Type B pancreatic cell (in vitro differentiated cells): ENCODE measurements around the gene OR2K2. TPM values are rescaled to one million over a fixed set of nuclear protein-coding genes. Genes with fewer than 3 reads are reported as not detected.

Experiments used
- DNase-seq: peaks from one replicate; pipeline ENCODE4 v3.0.0; 2021; ENCODE audit warnings: mixed read lengths; ENCODE audit not compliant: unreplicated experiment; ENCODE audit errors: extremely low spot score
- H3K27ac Mint-ChIP-seq: 2 replicates; pipeline ENCODE4 v1.8.0; 2021; ENCODE audit warnings: mild to moderate bottlenecking, mixed read lengths
- H3K27me3 Mint-ChIP-seq: 2 replicates; pipeline ENCODE4 v1.8.0; 2021; ENCODE audit warnings: mixed read lengths
- H3K36me3 Mint-ChIP-seq: 2 replicates; pipeline ENCODE4 v1.8.0; 2021; ENCODE audit warnings: mixed read lengths
- H3K4me1 Mint-ChIP-seq: one replicate; pipeline ENCODE4 v1.8.0; 2021; ENCODE audit warnings: mixed read lengths; ENCODE audit not compliant: unreplicated experiment
- H3K4me3 Mint-ChIP-seq: 2 replicates; pipeline ENCODE4 v1.8.0; 2021; ENCODE audit warnings: mild to moderate bottlenecking, mixed read lengths
- H3K9me3 Mint-ChIP-seq: 2 replicates; pipeline ENCODE4 v1.8.0; 2021; ENCODE audit warnings: mixed read lengths
- long read RNA-seq: library from polyadenylated mRNA; unstranded; transcript quantifications from one replicate; pipeline ENCODE4 v2.0.0, GENCODE V29; 2020
- total RNA-seq: library from RNA; stranded (reverse); gene quantifications from 2 replicates; pipeline ENCODE4 v1.2.1, GENCODE V29; 2021; ENCODE audit warnings: low replicate concordance
- TF ChIP-seq, protein P1 (sequence below): fragments of 200-600 bp; sonication (generic); conservative IDR thresholded peaks from 2 replicates; pipeline ENCODE4 v1.5.0; 2021; ENCODE audit warnings: antibody characterized with exemption, mild to moderate bottlenecking

Gene OR2K2, protein sequence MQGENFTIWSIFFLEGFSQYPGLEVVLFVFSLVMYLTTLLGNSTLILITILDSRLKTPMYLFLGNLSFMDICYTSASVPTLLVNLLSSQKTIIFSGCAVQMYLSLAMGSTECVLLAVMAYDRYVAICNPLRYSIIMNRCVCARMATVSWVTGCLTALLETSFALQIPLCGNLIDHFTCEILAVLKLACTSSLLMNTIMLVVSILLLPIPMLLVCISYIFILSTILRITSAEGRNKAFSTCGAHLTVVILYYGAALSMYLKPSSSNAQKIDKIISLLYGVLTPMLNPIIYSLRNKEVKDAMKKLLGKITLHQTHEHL
- total RNA-seq: not detected in 2 replicates
- long read RNA-seq: 0 reads

DNA sequence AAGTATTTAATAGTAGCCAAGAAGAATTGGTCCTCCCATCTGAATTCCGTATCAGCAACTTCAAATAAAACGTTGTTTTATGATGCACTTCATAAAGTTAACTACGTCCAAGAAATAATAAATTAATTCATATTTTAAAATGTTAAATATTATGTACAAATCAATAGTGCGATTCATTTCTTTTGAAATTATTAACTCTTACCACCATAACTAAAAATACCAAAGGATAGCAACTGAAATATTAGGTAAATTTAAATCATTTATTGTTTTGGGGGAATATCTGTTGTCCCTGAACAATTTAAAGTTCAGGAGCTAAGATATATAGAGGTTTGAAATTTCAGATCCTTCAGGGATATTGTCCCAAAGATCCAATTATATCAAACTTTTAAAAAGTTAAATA, at the start of gene OR2K2:
OR2K2 (minus strand) TSS at position 101 of the 400 bp plus-strand sequence. CDS start 1,791 bp downstream, outside the sequence.
- Mint-ChIP-seq H3K4me1 (no peaks in the 10 kb centered on the region), H3K4me3 (no peak within 1 kb of the TSS), H3K36me3 (no peaks in the 10 kb centered on the region), H3K27ac (no peak within 1 kb of the TSS), H3K27me3 (peaks cover 3% of the 10 kb centered on the region), H3K9me3 (no peaks in the 10 kb centered on the region)
- TF ChIP-seq, protein P1, sequence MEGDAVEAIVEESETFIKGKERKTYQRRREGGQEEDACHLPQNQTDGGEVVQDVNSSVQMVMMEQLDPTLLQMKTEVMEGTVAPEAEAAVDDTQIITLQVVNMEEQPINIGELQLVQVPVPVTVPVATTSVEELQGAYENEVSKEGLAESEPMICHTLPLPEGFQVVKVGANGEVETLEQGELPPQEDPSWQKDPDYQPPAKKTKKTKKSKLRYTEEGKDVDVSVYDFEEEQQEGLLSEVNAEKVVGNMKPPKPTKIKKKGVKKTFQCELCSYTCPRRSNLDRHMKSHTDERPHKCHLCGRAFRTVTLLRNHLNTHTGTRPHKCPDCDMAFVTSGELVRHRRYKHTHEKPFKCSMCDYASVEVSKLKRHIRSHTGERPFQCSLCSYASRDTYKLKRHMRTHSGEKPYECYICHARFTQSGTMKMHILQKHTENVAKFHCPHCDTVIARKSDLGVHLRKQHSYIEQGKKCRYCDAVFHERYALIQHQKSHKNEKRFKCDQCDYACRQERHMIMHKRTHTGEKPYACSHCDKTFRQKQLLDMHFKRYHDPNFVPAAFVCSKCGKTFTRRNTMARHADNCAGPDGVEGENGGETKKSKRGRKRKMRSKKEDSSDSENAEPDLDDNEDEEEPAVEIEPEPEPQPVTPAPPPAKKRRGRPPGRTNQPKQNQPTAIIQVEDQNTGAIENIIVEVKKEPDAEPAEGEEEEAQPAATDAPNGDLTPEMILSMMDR: no peak
- DNase-seq: no peak

DNA sequence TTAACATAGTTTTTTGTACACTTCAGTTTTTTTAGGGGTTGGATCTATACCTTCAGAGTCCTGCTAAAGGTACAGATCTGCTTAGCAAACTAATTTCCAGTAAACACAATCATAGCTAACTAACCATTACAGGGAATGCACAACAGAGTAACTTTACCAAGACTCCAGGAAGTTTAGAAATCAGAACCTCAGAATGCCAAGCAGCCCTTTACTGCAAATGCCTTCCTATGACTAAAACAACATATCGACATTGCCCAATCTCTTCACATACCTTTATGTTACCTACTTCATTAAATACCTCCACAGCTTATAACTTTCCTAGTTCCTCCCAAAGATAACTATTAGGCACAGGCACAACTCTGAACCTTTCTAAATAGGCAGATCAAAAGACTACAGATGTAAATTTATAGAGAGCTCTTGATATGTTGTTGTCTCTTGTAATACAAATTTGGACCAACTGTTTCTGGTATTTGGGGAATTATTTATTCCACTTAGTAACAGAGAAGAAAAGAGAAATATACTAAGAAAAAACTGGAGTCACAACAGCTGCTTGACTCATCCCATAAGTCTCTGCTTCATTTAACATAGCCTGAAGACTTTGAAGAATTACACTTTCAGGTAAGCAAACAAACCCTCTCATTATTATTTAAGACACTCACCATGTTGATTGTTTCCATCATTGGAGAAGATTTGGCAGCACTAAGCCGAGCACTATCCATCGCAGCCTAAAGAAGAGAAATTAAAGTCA, 46.0 kb upstream of the OR2K2 start:
- TF ChIP-seq, protein P1: no peak
- no peak overlapping the region for H3K27ac Mint-ChIP-seq

DNA sequence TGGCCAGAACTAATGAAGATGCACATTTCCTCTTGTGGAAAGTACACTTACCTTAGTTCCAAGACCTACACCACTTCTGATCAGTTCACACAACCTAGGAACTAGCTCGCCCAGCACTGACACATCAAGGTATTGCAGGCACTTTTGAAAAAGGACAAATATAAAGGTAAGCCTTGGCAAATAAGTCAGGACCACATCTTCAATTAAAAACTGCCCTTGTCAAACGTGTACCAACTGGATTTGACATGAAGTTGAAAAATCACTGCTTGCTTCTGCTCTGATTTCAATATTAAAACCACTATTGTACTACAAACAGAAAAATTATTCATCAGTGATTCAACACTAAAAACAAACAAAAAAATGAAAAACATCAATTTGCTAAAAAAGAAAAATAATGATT, 45.0 kb upstream of the OR2K2 start:
- Mint-ChIP-seq H3K36me3 (peaks cover 48% of the 10 kb centered on the region), H3K27ac (no peak overlapping the region), H3K4me3 (no peak overlapping the region), H3K4me1 (no peaks in the 10 kb centered on the region), H3K27me3 (no peaks in the 10 kb centered on the region), H3K9me3 (peaks cover 4% of the 10 kb centered on the region)
- no peak for DNase-seq
- TF ChIP-seq, protein P1: no peak

More for the DNA sequence above, 46.0 kb upstream of the OR2K2 start:
- no peak for DNase-seq
- Mint-ChIP-seq H3K9me3 (peaks cover 4% of the 10 kb centered on the region), H3K4me1 (no peaks in the 10 kb centered on the region), H3K27me3 (no peaks in the 10 kb centered on the region), H3K4me3 (no peak overlapping the region), H3K36me3 (peaks cover 42% of the 10 kb centered on the region)

DNA sequence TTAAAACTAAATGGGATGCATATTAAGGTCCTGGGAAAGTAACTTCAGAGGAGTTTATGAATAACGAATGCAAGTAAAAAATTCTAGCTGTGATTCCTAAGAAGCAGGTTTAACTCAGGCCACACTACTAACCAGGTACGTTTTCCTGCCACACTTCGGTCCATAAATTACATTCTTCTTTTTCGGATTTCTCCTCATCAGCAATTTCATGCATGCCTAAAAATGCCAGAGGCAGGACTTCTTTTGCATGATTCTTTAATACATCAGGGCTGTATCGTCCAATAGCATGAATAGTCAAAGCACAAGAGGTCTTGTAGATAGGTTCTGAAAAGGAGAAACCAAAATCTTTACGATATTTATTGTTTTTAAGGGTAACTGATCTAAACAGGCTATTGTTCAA, 42.3 kb upstream of the OR2K2 start:
- H3K27ac Mint-ChIP-seq: no peak overlapping the region
- no peak overlapping the region for H3K4me3 Mint-ChIP-seq
- DNase-seq: no peak
- H3K9me3 Mint-ChIP-seq: no peaks in the 10 kb centered on the region
- no peaks in the 10 kb centered on the region for H3K4me1 Mint-ChIP-seq
- TF ChIP-seq, protein P1: no peak
- H3K27me3 Mint-ChIP-seq: no peaks in the 10 kb centered on the region
- peaks cover 49% of the 10 kb centered on the region for H3K36me3 Mint-ChIP-seq

DNA sequence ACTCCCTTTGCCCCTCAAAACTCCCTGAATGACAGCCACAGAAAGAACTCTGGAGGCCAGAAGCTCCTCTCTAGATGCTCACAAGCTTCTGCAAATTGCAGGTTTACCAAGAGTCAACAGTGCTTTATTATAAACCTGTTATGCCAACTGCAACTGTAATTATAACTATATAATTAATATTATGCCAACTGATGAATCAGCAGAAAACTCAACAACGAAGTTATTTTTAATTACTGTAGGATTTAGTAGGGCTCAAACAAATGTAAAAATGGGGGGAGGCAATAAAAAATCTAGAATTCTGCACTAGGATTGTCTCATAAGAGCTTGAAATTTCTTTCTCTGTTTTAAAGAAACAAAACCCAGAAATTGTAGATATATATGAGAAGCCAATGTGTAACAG, 37.0 kb upstream of the OR2K2 start:
- H3K36me3 Mint-ChIP-seq: peaks cover 52% of the 10 kb centered on the region
- no peaks in the 10 kb centered on the region for H3K9me3 Mint-ChIP-seq

More for the DNA sequence above, 37.0 kb upstream of the OR2K2 start:
- TF ChIP-seq, protein P1: no peak
- no peaks in the 10 kb centered on the region for H3K27me3 Mint-ChIP-seq
- peaks cover 7% of the 10 kb centered on the region for H3K4me1 Mint-ChIP-seq
- no peak overlapping the region for H3K27ac Mint-ChIP-seq
- H3K4me3 Mint-ChIP-seq: no peak overlapping the region
- DNase-seq: no peak
